Tibial nerve (tissue), 4 donors: ENCODE measurements around the gene IMPACT.

ENCODE experiments used
- CTCF ChIP-seq, 5 experiments: fragments of 200-600 bp in 3 of 5; fragments of 450-650 bp in 2 of 5; sonication (generic) in 3 of 5; IDR thresholded peaks; one replicate each; pipeline ENCODE4 v1.5.1; 2016 to 2019; ENCODE audit warnings: antibody characterized with exemption in 5 of 5, mild to moderate bottlenecking in 3 of 5, moderate library complexity in 2 of 5
- EP300 ChIP-seq, 2 donors: sonication (generic); formaldehyde crosslinking; IDR thresholded peaks; one replicate each; pipeline ENCODE4 v1.6.1; 2017; ENCODE audit warnings: antibody characterized with exemption in 2 of 2, mild to moderate bottlenecking in 1 of 2
- POLR2A ChIP-seq, 2 donors: fragments of 450-650 bp; IDR thresholded peaks; one replicate each; pipeline ENCODE4 v1.6.1; 2017; ENCODE audit warnings: antibody characterized with exemption in 2 of 2, mild to moderate bottlenecking in 2 of 2, moderate library complexity in 2 of 2

- no peak for TF ChIP-seq POLR2A (IDR thresholded peaks at IDR 0.05)
- no peak for TF ChIP-seq CTCF (IDR thresholded peaks at IDR 0.05)
- no peak for TF ChIP-seq EP300 (IDR thresholded peaks at IDR 0.05)
Observed at GRCh38 chr18:24408496-24408895, 18.0 kb upstream of the IMPACT start.
